Choroid plexus epithelial cell (primary cell): ENCODE data around the gene DDIT4L.
"Not testable (repeated sequence)": the region's sequence is repeated elsewhere in the genome, so short reads cannot be mapped to it uniquely, and the experiment has no call there.

Experiments
- DNase-seq: peaks from one replicate; pipeline ENCODE4 v3.0.0-alpha.2; 2010; ENCODE audit warnings: low read depth
- H3K4me3 ChIP-seq: 2 replicates; pipeline ENCODE4 v1.5.1; 2011; ENCODE audit warnings: low read depth, mild to moderate bottlenecking, control low read depth, low read length, moderate library complexity
- CTCF ChIP-seq: conservative IDR thresholded peaks from 2 replicates; pipeline ENCODE4 v1.5.1; 2011; ENCODE audit warnings: low read depth, mild to moderate bottlenecking, control low read depth, inconsistent platforms, low read length, moderate library complexity

DDIT4L gene

GRCh38 chr4:100206850-100207249, 16.6 kb upstream of the DDIT4L start:
- DNase-seq = no peak
- TF ChIP-seq CTCF = no peak

GRCh38 chr4:100198061-100198460, 7.8 kb upstream of the DDIT4L start:
- TF ChIP-seq CTCF = no peak
- DNase-seq = no peak
- no peak overlapping the region for H3K4me3 ChIP-seq

More at GRCh38 chr4:100206850-100207249, 16.6 kb upstream of the DDIT4L start:
- H3K4me3 ChIP-seq = no peak overlapping the region

GRCh38 chr4:100196388-100197071, 6.3 kb upstream of the DDIT4L start:
- not testable (repeated sequence) for DNase-seq, H3K4me3 ChIP-seq

GRCh38 chr4:100190643-100191600, 654 bp upstream of the DDIT4L start:
- H3K4me3 ChIP-seq = peak overlapping the region; percentile 59
- peak; percentile 53 for DNase-seq
- TF ChIP-seq CTCF = no peak

GRCh38 chr4:100188829-100189228, 1.4 kb downstream of the DDIT4L start:
- TF ChIP-seq CTCF = no peak
- H3K4me3 ChIP-seq = no peak overlapping the region
- no peak for DNase-seq

GRCh38 chr4:100187781-100188180, 2.5 kb downstream of the DDIT4L start:
- TF ChIP-seq CTCF = no peak
- no peak overlapping the region for H3K4me3 ChIP-seq

GRCh38 chr4:100184787-100185186, 5.5 kb downstream of the DDIT4L start:
- no peak for DNase-seq
- H3K4me3 ChIP-seq = no peak overlapping the region
- TF ChIP-seq CTCF = no peak

More at GRCh38 chr4:100187781-100188180, 2.5 kb downstream of the DDIT4L start:
- DNase-seq = no peak
